NAMALWA (cell line): ENCODE measurements around the gene VAC14.

Experiments
- DNase-seq: peaks from one replicate; pipeline ENCODE4 v3.0.0-alpha.2; 2015; ENCODE audit warnings: low spot score

Gene VAC14

DNA sequence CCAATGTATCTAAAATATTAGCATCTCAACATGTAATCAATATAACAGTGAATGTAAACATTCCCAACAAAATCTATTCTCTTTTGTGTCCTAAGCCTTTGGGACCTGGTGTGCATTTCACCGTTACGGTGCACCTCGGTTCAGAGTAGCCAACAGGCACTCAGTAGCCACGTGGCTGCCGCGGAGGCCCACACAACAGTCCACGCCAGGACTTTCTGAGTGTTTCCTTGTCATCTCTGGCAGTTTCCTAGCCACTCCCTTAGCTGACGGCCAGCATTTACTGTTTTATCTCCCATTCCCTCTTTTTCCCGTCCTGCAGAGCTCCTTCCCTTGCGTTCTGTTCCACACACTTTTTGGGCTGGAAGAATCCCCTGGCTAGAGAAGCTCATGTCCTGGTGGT is 36.3 kb downstream of the VAC14 start:
- no peak for DNase-seq

DNA sequence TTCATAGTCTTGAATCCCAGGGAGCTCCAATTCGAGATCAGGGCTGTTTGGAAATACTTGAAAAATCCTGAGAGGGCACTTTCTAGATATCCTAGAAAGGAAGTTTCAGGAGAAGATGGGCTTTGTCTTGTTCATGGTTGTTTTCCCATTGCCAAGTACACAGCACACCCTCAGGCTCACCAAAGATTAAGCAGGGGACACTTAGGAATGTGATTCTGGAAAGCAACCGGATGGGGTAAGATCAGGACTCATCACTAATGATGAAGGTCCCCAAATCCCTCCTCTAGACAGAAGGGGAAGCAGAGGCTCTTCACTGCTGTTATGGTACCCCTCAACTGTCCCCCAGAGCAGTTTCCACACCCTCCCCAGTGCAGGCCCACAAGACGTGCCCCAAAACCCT is 40.7 kb downstream of the VAC14 start:
- DNase-seq: no peak

DNA sequence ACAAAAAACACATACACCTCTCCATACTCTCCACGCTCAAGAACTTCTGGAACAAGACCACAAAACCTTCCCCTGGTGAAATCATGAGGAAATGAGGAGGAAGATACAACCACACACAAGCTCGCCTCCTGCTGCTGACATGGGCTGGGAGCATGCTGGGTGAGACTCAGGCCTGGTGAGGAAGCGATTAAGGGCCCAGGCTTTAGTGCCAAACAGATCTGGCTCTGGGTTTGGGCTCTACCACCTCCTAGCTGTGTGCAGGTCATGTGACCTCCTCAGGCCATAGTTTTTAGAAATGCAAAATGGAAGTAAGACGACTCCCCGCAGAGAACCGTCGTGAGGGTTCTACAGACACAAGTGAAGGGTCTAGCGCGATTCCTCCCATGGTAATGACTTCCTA is 41.3 kb downstream of the VAC14 start:
- no peak for DNase-seq

DNA sequence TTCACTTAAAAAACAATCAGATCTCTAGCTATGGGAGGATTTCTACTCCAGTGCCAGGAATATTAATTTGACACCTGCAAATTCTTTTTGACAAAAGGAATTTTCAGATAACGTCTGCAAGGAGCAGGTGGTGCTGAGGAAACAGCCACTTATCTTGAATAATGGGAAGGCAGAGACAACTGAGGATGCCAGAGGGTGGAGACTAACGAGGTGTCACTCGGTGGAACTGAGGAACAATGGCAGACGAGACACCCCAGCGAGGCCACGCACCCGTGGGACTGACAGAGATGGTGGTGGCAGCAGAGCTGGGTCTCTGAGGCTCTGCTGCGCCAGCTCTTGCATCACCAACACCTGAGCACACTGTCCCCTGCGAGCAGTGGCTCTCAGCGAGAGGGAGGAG is 42.2 kb downstream of the VAC14 start:
- DNase-seq: no peak

DNA sequence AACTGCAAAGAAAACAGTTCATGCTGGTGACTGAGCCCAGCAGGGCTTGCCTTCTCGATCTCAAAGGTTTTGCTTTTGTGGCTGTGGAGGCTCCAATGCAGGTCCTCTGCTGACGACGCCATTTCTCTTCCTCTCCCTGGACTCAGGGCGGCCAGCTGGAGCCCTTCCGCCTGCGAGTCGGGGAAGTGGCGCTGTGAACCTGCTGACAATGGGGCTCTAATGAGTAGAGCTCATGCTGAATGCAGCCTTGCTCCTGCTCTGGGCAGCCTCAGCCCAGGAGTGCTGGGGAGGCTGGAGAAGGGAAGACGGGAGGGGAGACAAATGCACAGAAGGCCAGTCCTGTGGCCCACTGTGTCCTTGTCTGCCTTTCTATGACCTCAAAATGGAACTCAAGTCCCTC is 43.8 kb downstream of the VAC14 start:
- DNase-seq: no peak

DNA sequence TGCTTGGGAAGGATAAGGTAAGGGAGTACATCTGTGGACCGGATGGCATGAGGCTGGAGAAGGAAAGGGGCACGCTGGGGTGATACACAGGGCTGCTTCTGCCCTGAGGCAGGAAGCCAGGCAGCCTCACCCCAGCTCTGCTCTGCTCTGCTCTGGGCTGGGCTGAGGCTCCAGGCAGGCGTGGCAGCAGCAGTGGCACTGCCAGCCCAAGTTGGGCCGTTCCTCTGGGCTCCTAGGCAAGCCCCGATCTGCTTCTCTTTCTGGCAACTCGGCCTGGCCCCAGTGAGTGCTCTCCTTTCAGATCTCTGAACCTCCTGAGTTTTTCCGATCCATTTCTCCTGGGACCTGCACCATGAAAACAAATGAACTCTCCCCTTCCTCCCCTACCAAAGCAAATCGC is 44.9 kb downstream of the VAC14 start:
- DNase-seq: no peak

- no peak for DNase-seq
Measured at GRCh38 chr16:70754851-70755600, 45.9 kb downstream of the VAC14 start.

- no peak for DNase-seq
Measured at GRCh38 chr16:70754371-70754770, 46.6 kb downstream of the VAC14 start.

- DNase-seq: no peak
Measured at GRCh38 chr16:70753694-70754325, 47.1 kb downstream of the VAC14 start.

- no peak for DNase-seq
Measured at GRCh38 chr16:70753228-70753627, 47.7 kb downstream of the VAC14 start.

GRCh38 chr16:70752426-70752825 is 48.5 kb downstream of the VAC14 start:
- DNase-seq: no peak

DNA sequence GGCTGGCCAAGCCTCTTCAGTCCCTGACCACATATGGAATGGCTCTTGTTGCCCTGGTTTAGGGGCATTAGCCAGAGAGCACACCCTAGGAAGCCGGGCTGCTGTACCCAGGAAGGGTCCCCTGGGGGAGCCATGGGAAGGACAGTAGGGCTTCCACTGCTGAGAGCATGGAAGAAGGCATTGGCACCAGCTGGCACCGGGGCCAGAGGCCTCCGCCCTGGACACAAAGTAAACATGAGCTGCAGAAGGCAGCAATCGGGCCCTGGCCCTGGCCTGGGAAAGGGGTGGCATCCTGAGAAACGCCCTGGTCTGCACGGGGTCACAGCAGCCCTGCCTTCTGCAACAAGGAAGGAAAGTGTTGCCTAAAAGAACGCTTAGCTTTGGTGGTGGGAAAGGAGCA is 49.4 kb downstream of the VAC14 start:
- DNase-seq: no peak

- DNase-seq: no peak
Measured at GRCh38 chr16:70750893-70751467, 50.0 kb downstream of the VAC14 start.

DNA sequence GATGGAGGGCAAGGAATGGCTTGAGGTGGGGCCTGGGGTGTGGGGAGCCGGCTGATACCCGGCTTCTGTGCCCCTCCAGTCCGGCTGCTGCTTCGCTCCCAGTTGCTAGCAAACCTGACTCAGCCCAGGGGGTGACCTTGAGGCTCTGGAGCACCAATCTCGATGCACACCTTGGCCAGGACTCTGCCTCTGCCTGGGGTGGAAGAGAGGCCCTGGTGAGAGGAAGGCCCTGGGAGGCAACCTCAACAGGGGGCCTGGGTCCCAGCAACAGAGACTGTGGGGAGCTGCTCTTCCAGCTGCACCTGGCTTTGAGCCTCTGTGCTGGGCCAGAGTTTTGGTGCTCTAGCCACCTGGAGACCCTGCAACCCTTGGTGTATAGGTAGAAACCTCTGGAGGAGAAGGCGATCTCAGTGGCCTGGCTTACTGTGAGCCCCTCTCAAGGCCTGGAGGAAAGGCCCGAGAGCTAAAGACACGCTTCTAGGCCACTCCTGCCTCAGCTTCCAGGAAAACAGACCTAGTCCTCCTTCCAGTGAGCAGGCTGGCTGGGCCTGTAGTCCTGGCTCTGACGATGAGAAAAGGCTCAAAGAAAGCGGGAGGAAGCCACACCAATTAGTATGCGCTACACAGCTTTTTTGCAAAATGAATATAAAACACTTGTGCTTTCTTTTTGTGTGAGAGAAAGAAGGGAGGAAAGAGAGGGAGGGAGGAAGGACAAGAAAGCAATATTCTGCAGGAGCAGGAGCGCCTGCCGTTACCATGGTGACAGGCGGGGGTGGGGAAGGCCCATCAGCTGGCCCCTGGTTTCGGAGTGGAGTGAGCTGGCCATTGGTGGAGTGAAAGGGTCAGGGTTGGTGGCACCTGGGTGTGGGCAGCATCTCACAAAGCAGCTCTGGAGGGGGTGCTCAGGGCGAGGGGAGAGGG is 51.0 kb downstream of the VAC14 start:
- DNase-seq: no peak

- no peak for DNase-seq
Measured at GRCh38 chr16:70749006-70749678, 51.8 kb downstream of the VAC14 start.

- no peak for DNase-seq
Measured at GRCh38 chr16:70747703-70748631, 53.0 kb downstream of the VAC14 start.

- no peak for DNase-seq
Measured at GRCh38 chr16:70746708-70747424, 54.1 kb downstream of the VAC14 start.

DNA sequence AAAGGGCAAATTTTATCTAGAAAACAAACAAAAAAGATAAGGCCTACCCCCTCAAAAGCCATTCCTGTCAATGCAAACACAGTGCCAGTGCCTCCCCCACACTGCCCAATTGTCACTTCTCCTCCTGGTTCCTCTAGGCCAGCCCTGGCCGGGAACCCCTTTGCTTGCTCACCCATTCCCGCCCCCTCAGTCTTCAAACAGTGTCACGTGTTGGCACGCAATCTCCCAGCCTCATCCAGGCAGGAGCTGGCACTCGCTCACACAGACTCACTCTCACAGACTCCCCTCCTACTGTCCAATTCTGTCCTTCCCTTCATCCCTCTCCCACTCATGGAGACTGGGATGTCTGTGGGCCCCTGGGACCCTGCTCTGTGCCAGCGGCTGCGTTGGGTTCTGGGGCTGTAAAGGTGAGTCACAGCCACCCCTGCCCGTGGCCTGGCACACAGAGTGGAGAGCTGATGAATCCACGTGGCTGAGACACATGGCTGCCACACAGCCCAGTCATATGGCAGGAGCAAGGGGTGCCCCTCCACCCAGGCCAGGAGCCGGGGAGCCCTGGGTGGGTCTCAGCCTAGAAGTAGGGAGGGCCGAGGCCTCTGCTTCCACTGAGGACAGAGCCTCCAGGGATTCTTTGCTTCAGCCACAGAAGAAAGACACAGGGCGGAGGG is 54.8 kb downstream of the VAC14 start:
- DNase-seq: no peak

DNA sequence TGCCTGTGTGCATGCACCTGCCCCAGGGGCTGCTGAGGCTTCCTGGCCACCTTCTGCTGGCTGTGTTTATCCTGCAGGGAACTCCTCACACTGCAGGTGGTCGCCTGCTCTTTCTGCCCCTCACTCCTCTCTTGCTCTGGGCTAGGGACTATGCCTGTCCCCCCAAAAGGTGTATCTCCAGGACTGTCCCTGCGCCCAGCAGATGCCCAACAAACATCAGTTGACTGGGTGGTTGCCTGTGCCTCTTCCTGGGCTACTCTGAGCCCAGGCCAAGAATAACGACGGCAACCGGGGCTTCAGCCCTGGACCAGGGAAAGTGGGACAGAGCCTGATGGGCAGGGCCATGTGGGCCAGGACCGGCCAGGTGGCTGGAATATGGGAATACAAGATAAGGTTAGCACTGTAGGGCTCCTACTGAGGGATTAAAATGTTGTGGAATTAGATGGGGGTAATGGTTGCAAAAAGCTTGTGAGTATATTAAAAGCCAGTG is 55.4 kb downstream of the VAC14 start:
- DNase-seq: no peak
